ENCODE measurements around the gene CDH15.
A peak's percentile ranks its signal among the peaks of the same experiment; 100 is the strongest.
"Not testable (repeated sequence)": the region's sequence is repeated elsewhere in the genome, so short reads cannot be mapped to it uniquely, and the experiment has no call there.

The CDH15 gene

GRCh38 chr16:89156740-89157645, 14.6 kb upstream of the CDH15 start:
- no peak for DNase-seq

GRCh38 chr16:89157778-89158177, 13.8 kb upstream of the CDH15 start:
- DNase-seq: no peak

DNA sequence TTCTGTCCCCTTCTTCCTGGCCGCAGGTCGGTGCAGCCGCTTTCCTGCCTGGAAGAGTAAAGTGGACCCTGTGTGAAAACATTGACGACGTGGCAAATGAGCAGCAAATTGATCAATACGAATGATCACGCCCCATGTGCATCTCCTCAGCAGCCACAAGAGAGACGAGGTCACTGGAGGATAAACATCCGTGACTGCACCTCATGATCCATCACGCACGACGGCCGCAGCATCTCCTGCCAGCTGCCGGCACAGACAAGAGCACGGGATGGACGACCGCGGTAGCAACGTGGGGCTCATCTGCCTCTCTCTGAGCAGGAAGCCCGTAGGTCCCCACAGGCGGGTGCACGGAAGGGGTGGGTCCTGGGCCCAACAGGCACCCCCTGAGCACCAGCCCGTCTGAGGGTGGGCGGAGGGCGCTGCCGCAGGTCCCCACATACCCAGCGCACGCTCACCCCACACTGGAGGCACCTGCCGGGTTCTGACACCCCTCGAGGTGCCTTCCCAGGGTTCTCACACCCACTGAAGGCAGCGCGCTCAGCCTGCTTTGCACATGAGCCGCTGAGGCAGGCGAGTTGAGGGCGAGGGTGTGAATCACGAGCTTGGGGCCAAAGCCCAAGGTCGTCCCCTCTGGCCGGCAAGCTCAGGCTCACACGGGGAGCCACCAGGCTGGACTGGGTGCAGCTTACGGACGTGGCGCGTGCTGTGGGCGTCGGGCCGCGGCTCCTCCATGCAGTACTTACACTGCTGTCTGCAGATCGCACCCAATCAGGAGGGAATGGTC, 12.3 kb upstream of the CDH15 start:
- no peak for DNase-seq

DNA sequence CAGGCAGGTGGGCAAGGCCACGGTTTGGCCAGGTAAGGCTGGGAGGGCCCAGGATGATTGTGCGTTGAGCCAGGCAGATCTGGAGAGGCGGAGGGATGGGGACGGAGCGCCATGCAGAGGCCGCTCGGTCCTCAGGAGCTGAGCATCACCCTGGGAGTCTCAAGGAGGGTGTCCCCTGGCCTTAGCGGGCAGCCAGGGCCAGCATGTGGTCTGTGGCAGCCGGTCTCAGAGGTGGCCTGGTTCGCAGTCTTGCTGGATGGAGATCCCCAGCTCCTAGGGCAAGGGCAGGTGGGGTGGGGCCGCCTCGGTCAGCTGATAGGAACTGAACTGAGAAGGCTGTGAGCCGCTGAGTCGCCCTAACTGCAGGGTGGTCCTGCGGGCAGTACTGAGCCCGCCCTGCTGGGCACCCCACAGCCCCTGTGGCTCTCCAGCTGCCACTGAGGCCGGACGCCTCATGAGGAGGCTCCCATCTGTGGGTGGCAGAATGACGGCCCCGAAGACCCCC, 11.6 kb upstream of the CDH15 start:
- DNase-seq: no peak

GRCh38 chr16:89160977-89161701, 10.4 kb upstream of the CDH15 start:
- DNase-seq: no peak

GRCh38 chr16:89161763-89162713, 9.5 kb upstream of the CDH15 start:
- no peak for DNase-seq

- DNase-seq: no peak
Observed at GRCh38 chr16:89163297-89163696, 8.3 kb upstream of the CDH15 start.

DNA sequence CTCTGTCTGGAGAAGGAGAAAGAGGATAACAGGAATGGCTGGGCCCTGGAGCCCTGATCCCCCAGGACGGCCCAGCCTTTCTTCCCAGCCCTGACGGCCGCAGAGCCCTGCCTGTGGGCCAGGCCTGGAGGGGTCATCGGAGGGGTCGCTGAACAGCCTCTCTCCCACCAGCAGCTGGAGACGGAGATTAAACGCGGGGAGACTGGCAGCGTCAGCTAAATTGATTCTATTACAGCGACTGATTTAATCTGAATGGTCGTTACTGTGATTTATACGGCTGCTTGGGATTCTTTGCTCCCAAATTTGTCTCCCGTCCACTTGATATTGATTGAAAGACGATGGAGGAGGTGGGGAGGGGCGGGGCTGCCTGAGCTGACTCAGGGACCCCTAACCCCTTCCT, 7.1 kb upstream of the CDH15 start:
- no peak for DNase-seq

- no peak for DNase-seq
Observed at GRCh38 chr16:89164847-89165680, 6.5 kb upstream of the CDH15 start.

DNA sequence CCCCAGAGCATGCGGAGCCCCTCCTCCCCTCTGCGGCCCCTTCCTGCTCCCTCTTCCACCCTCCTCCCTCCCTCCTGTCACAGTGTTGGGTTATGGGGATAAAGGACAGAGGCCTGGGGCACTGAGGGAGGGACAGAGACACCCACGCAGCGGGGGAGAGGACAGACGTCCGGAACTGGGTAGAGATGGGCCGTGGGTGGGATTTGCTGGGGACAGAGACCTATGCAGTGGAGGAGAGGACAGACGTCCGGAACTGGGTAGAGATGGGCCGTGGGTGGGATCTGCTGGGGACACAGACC, 5.9 kb upstream of the CDH15 start:
- DNase-seq: not testable (repeated sequence)

- DNase-seq: no peak
Observed at GRCh38 chr16:89166696-89167424, 4.7 kb upstream of the CDH15 start.

GRCh38 chr16:89167425-89167941, 4.1 kb upstream of the CDH15 start:
- peak; percentile 65 for DNase-seq

GRCh38 chr16:89168381-89169189, 3.0 kb upstream of the CDH15 start:
- no peak for DNase-seq

- no peak for DNase-seq
Observed at GRCh38 chr16:89169778-89170177, 1.8 kb upstream of the CDH15 start.

DNA sequence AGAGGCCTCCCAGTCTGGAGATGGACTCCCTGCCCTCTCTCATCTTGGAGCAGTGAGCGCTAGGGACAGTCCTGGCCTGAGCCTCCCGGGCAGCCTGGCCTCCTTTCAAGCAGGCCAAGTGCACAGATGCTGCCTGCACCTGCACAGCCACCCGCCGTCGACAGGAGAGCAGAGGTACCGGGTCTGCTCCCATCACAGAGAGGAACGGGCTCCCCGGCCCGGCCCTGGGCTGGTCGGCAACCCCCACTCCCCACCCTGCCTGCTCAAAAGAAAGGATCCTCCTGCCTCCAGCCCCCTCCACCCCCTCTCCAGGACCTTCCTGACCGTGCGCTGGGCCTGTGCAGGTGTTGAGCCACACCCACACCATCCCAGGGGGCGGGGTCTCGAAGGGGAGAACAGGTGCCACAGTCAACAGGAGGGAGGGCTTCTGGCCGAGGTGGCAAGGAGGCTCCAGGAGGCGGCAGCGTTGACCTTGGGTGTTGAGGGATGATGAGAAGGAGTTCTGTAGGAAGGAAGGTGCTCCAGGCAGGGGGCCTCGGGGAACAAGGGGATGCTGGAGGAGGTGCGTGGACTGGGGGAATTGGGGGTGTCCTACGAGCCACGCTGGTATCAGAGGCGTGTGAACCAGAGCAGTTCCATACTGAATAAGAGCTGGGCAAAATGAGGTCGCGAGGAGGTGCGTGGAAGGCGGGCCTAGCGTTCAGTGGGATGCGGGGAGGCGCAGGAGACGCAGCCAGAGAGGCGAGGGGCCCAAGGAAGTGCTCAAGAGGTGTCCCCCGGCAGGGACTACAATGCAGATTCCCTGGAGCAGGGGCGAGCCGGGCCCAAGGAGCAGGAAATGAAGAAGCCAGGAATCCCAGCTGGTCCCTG, 967 bp upstream of the CDH15 start:
- DNase-seq: no peak

- no peak for DNase-seq
Observed at GRCh38 chr16:89172171-89172527, 601 bp downstream of the CDH15 start.

- no peak for DNase-seq
Observed at GRCh38 chr16:89172528-89173173, 1.1 kb downstream of the CDH15 start.
